ENCODE measurements around the gene CCL17. TPM values are rescaled to one million over a fixed set of nuclear protein-coding genes. Genes with fewer than 3 reads are reported as not detected.

Gene CCL17
- total RNA-seq, 1 donor, result not detected

- Histone ChIP-seq H3K4me3 (ENCODE audit: insufficient read depth, low read length) (no peak overlapping the region), H3K27ac (ENCODE audit: low read depth, low read length) (no peak overlapping the region), H3K9me3 (ENCODE audit: low read depth, low read length) (no peaks in the 10 kb centered on the region), H4K20me1 (ENCODE audit: insufficient read depth, low read length) (no peaks in the 10 kb centered on the region), H3K27me3 (ENCODE audit: insufficient read depth, low read length) (peaks cover 12% of the 10 kb centered on the region), H3K4me1 (ENCODE audit: insufficient read depth, low read length) (no peaks in the 10 kb centered on the region), H3K36me3 (ENCODE audit: insufficient read depth, low read length) (no peaks in the 10 kb centered on the region), H3K4me2 (ENCODE audit: insufficient read depth, low read length) (no peak overlapping the region), H3K79me2 (ENCODE audit: insufficient read depth, low read length) (no peaks in the 10 kb centered on the region), H2AFZ (ENCODE audit: low read length) (no peak overlapping the region)
- TF ChIP-seq CTCF (IDR thresholded peaks at IDR 0.05; ENCODE audit: extremely low read depth, low read depth, low read length), result no peak
- no peak for DNase-seq (ENCODE audit: insufficient read length, low spot score, missing footprints)
Measured at GRCh38 chr16:57388359-57389086, 16.0 kb upstream of the CCL17 start.

- Histone ChIP-seq H3K36me3 (ENCODE audit: insufficient read depth, low read length) (no peaks in the 10 kb centered on the region), H4K20me1 (ENCODE audit: insufficient read depth, low read length) (no peaks in the 10 kb centered on the region), H3K4me3 (ENCODE audit: insufficient read depth, low read length) (no peak overlapping the region), H3K4me2 (ENCODE audit: insufficient read depth, low read length) (no peak overlapping the region), H3K27ac (ENCODE audit: low read depth, low read length) (no peak overlapping the region), H3K4me1 (ENCODE audit: insufficient read depth, low read length) (no peaks in the 10 kb centered on the region), H3K9me3 (ENCODE audit: low read depth, low read length) (no peaks in the 10 kb centered on the region), H3K27me3 (ENCODE audit: insufficient read depth, low read length) (peaks cover 14% of the 10 kb centered on the region), H3K79me2 (ENCODE audit: insufficient read depth, low read length) (no peaks in the 10 kb centered on the region), H2AFZ (ENCODE audit: low read length) (no peak overlapping the region)
- no peak for DNase-seq (ENCODE audit: insufficient read length, low spot score, missing footprints)
- no peak for TF ChIP-seq CTCF (IDR thresholded peaks at IDR 0.05; ENCODE audit: extremely low read depth, low read depth, low read length)
Measured at GRCh38 chr16:57389087-57389468, 15.5 kb upstream of the CCL17 start.

GRCh38 chr16:57390636-57391295, 13.8 kb upstream of the CCL17 start:
- TF ChIP-seq CTCF (IDR thresholded peaks at IDR 0.05; ENCODE audit: extremely low read depth, low read depth, low read length), result no peak
- Histone ChIP-seq H3K79me2 (ENCODE audit: insufficient read depth, low read length) (no peaks in the 10 kb centered on the region), H3K4me2 (ENCODE audit: insufficient read depth, low read length) (no peak overlapping the region), H4K20me1 (ENCODE audit: insufficient read depth, low read length) (no peaks in the 10 kb centered on the region), H3K4me1 (ENCODE audit: insufficient read depth, low read length) (no peaks in the 10 kb centered on the region), H3K9me3 (ENCODE audit: low read depth, low read length) (no peaks in the 10 kb centered on the region), H3K27me3 (ENCODE audit: insufficient read depth, low read length) (peaks cover 11% of the 10 kb centered on the region), H3K36me3 (ENCODE audit: insufficient read depth, low read length) (no peaks in the 10 kb centered on the region), H3K27ac (ENCODE audit: low read depth, low read length) (no peak overlapping the region), H2AFZ (ENCODE audit: low read length) (no peak overlapping the region), H3K4me3 (ENCODE audit: insufficient read depth, low read length) (no peak overlapping the region)
- DNase-seq (ENCODE audit: insufficient read length, low spot score, missing footprints), result no peak

GRCh38 chr16:57391300-57391699, 13.3 kb upstream of the CCL17 start:
- no peaks in the 10 kb centered on the region for H3K9me3 ChIP-seq (ENCODE audit: low read depth, low read length)
- no peak overlapping the region for H2AFZ ChIP-seq (ENCODE audit: low read length)
- no peak overlapping the region for H3K4me2 ChIP-seq (ENCODE audit: insufficient read depth, low read length)
- no peaks in the 10 kb centered on the region for H3K79me2 ChIP-seq (ENCODE audit: insufficient read depth, low read length)
- H3K36me3 ChIP-seq (ENCODE audit: insufficient read depth, low read length), result no peaks in the 10 kb centered on the region
- peaks cover 10% of the 10 kb centered on the region for H3K27me3 ChIP-seq (ENCODE audit: insufficient read depth, low read length)
- no peaks in the 10 kb centered on the region for H4K20me1 ChIP-seq (ENCODE audit: insufficient read depth, low read length)
- no peak for DNase-seq (ENCODE audit: insufficient read length, low spot score, missing footprints)
- no peak for TF ChIP-seq CTCF (IDR thresholded peaks at IDR 0.05; ENCODE audit: extremely low read depth, low read depth, low read length)
- H3K4me3 ChIP-seq (ENCODE audit: insufficient read depth, low read length), result no peak overlapping the region
- no peak overlapping the region for H3K27ac ChIP-seq (ENCODE audit: low read depth, low read length)
- H3K4me1 ChIP-seq (ENCODE audit: insufficient read depth, low read length), result no peaks in the 10 kb centered on the region
